Measurements from ENCODE around the gene TUBGCP2.

TUBGCP2 gene

DNA sequence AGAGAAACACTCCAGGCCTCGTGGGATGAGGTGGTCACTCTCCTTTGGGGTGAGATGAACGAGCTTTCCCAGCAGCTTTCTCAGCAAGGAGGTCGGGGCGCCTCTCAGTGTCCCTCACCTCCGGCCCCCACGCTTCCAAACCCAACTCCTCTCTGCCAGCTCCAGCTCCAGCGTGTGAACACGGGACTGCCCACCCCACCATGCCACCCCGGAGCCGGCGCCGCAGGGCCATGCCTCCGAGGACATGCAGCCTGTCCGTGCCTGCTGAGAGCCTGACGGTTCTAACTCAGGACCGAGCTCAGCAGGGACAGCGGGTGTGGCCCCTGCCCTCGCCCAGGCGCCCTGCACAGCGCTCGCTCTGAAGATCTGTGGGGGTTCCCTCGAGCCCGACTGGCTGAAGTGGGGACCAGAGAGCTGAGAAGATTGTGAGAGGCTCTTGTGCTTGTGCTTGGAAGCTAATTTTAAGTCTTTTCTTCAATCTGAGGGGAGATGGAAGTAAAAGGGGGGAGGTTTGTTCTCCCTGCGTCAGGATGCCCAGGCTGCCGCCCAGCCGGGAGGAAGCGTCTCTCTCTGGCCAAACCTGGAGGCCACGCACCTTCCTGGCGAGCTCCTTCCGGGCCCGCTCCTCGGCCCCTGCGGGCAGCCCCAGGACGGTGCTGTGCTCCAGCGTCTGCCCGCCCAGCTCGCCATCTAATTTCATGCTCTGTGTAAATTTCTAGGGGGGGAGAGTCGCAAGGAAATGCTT, 26.9 kb downstream of the TUBGCP2 start:
- peaks cover 27% of the 10 kb centered on the region for H3K36me3 ChIP-seq (ENCODE audit: control insufficient read depth, insufficient read depth, low read length)
- H3K4me3 ChIP-seq (replicated peaks; ENCODE audit: low read depth, low read length), result no peak overlapping the region
- H3K27me3 ChIP-seq (replicated peaks; ENCODE audit: control insufficient read depth, insufficient read depth, low read length), result no peaks in the 10 kb centered on the region
- TF ChIP-seq, protein P1, sequence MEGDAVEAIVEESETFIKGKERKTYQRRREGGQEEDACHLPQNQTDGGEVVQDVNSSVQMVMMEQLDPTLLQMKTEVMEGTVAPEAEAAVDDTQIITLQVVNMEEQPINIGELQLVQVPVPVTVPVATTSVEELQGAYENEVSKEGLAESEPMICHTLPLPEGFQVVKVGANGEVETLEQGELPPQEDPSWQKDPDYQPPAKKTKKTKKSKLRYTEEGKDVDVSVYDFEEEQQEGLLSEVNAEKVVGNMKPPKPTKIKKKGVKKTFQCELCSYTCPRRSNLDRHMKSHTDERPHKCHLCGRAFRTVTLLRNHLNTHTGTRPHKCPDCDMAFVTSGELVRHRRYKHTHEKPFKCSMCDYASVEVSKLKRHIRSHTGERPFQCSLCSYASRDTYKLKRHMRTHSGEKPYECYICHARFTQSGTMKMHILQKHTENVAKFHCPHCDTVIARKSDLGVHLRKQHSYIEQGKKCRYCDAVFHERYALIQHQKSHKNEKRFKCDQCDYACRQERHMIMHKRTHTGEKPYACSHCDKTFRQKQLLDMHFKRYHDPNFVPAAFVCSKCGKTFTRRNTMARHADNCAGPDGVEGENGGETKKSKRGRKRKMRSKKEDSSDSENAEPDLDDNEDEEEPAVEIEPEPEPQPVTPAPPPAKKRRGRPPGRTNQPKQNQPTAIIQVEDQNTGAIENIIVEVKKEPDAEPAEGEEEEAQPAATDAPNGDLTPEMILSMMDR (IDR thresholded peaks at IDR 0.05; ENCODE audit: insufficient read depth, low read length, poor library complexity, severe bottlenecking), result no peak
- DNase-seq (ENCODE audit: extremely low read depth, insufficient read length), result no peak

DNA sequence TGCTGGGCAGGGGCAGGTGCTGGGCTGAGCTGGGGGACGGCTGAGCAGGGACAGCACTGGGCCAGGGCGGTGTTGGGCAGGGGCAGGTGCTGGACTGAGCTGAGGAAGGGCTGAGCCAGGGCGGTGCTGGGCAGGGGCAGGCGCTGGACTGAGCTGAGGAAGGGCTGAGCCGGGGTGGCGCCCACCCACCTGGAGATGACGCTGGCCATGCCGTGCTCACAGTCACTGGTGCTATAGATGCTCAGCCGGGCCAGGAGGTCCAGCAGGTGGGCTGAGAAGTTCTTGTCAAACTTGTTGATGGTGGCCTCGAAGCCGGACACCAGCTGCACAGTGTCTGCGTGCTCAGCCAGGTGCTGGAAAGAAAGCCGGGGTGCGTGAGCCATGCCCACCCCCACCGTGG, 27.6 kb downstream of the TUBGCP2 start:
- H3K4me3 ChIP-seq (replicated peaks; ENCODE audit: low read depth, low read length), result no peak overlapping the region
- H3K27me3 ChIP-seq (replicated peaks; ENCODE audit: control insufficient read depth, insufficient read depth, low read length), result no peaks in the 10 kb centered on the region
- DNase-seq (ENCODE audit: extremely low read depth, insufficient read length), result no peak
- TF ChIP-seq, protein P1 (IDR thresholded peaks at IDR 0.05; ENCODE audit: insufficient read depth, low read length, poor library complexity, severe bottlenecking), result no peak
- H3K36me3 ChIP-seq (ENCODE audit: control insufficient read depth, insufficient read depth, low read length), result peaks cover 26% of the 10 kb centered on the region

DNA sequence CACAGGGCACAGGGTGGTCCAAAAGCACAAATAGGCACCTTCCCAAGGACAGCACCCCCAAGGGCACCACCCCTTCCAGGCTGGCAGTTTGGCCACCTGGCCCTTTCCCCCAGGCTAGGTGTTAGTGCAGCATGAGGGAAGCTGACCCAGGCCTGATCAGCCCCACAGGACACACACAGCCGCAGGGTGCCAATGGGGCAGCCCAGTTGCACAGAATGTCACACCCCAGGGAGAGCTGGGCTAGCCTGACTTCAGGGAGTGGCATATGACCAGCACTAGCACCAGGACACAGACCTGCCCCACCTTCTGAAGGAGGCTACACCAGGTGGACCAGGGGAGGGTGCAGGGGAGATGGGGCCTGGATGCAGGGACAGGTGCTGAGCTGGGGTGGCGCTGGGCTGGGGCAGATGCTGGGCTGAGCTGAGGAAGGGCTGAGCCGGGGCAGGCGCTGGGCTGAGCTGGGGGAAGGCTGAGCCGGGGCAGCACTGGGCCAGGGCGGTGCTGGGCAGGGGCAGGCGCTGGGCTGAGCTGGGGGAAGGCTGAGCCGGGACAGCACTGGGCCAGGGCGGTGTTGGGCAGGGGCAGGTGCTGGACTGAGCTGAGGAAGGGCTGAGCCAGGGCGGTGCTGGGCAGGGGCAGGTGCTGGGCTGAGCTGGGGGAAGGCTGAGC, 28.1 kb downstream of the TUBGCP2 start:
- Histone ChIP-seq H3K4me3 (replicated peaks; ENCODE audit: low read depth, low read length) (no peak overlapping the region), H3K27me3 (replicated peaks; ENCODE audit: control insufficient read depth, insufficient read depth, low read length) (no peaks in the 10 kb centered on the region), H3K36me3 (ENCODE audit: control insufficient read depth, insufficient read depth, low read length) (peaks cover 25% of the 10 kb centered on the region)
- DNase-seq (ENCODE audit: extremely low read depth, insufficient read length), result no peak
- TF ChIP-seq, protein P1 (IDR thresholded peaks at IDR 0.05; ENCODE audit: insufficient read depth, low read length, poor library complexity, severe bottlenecking), result no peak

DNA sequence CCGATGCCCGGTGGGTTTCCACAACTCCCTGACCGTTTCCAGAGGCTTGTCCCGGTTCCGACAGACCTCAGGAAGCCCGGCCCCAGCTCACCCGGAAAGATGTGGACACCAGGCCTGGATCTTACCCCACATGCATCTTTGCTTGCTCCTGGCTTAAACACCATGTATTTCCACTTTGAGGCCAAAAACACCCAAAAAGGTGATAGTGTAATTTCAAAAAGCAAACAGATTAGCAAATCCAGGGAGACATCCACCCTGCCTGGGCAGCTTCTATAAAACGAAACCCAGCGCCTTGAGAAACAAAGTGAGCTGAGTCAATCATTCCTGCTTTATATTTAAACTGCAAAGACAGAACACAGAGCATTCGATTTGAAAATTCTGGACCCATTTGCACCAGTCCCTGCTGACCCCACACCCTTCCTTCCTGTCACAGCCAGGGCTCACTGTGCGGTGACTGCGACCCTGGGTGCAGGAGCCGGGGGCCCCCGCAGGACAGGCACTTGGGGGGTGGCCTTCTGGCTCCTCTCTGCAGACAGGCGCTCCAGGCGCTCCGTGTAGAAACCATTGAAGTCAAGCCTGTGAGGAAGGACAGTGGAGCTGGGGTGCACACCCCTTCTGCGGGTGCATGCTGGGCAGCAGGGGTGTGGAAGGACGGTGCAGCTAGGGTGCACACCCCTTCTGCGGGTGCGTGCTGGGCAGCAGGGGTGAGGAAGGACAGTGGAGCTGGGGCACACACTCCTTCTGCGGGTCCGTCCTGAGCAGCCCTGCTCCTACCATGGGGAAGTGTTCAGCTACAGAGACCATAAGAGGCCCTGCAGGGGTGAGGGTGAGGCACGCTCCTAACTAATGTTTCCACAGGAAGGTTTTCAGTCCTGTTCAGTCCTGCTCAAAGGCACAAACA, 29.1 kb downstream of the TUBGCP2 start:
- H3K36me3 ChIP-seq (ENCODE audit: control insufficient read depth, insufficient read depth, low read length), result peaks cover 17% of the 10 kb centered on the region
- H3K4me3 ChIP-seq (replicated peaks; ENCODE audit: low read depth, low read length), result no peak overlapping the region
- no peaks in the 10 kb centered on the region for H3K27me3 ChIP-seq (replicated peaks; ENCODE audit: control insufficient read depth, insufficient read depth, low read length)
- no peak for DNase-seq (ENCODE audit: extremely low read depth, insufficient read length)
- TF ChIP-seq, protein P1 (IDR thresholded peaks at IDR 0.05; ENCODE audit: insufficient read depth, low read length, poor library complexity, severe bottlenecking), result no peak

DNA sequence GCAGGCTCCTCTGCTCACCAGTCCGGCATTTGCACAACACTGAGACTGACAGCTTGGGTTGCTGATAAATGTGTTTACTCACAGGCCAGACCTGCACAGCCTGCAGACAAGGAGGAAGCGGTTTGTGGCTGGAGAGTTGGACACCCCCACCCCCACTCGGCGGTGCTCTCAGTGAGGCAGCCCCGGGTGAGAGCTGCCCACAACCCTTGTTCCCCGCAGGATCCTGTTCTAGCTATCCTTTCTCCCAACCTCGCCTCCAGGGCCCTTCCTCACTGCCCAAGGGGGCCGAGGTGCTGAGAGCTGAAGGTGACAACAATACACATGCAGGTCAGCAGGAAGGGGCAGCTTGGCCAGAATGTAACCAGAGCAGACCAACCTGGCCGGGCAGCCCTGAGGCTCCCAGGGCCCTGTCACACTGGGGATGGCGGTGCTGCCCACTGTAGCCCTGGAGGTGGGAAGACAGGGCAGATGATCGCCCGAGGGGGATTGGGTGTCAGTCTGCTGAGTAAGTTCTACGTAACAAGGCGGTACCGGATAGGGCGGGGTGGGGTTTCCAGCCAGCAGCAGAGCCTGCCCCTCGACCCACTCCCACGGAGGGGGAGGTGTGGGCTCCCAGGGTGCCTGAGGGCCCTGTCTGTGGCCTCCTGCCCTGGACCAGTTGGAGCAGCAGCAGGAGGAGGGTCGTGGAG, 30.0 kb downstream of the TUBGCP2 start:
- Histone ChIP-seq H3K27me3 (replicated peaks; ENCODE audit: control insufficient read depth, insufficient read depth, low read length) (no peaks in the 10 kb centered on the region), H3K4me3 (replicated peaks; ENCODE audit: low read depth, low read length) (no peak overlapping the region), H3K36me3 (ENCODE audit: control insufficient read depth, insufficient read depth, low read length) (peaks cover 17% of the 10 kb centered on the region)
- peak; percentile 76 for DNase-seq (ENCODE audit: extremely low read depth, insufficient read length)
- TF ChIP-seq, protein P1 (IDR thresholded peaks at IDR 0.05; ENCODE audit: insufficient read depth, low read length, poor library complexity, severe bottlenecking), result no peak
